ENCODE results near the gene OCA2.
"Not testable (repeated sequence)": the region's sequence is repeated elsewhere in the genome, so short reads cannot be mapped to it uniquely, and the experiment has no call there.

Gene OCA2

DNA sequence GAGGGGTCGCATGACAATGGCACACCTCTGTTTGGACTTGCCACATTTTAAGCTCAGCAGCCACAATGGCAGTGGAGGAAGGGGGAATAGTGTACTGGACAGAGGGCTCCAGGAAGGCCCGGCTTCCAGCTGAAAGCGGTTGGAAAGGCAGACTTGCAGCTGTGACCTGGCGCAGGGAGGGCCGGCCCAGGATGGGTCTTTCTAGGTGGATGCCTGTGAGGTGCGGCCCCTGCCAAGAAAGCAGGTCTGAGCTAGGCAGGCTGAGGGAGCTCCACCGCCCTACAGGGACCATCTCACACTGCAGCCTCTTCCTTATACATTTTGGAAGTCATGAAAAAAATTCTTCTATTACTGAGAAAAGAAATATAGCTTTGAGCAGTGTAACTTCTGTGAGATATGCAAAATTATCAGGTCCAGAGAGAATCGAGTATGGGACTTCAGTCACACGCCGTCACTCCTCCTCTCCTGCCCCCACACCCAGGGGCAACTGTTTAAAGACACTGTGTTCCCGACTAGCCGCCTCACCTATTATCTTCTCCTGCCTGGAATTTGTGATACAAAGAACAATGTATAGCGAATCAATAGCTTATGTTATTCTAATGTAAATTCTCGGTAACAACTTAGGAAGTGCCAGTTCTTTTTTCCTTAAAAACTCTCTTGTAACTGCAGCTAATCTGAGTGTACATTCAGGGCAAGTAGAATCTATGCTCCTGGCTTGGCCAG lies 331.0 kb downstream of the OCA2 start:
- Histone ChIP-seq H3K9me3 (ENCODE audit: severe bottlenecking) (peaks cover 6% of the 10 kb centered on the region), H3K27ac (no peak overlapping the region), H3K27me3 (ENCODE audit: insufficient read depth, low read depth, severe bottlenecking) (no peaks in the 10 kb centered on the region), H3K4me3 (ENCODE audit: low read depth, low read length) (no peak overlapping the region), H3K36me3 (no peaks in the 10 kb centered on the region)
- no peak for DNase-seq
- no peak for TF ChIP-seq CTCF (IDR thresholded peaks at IDR 0.05; ENCODE audit: low read depth, low read length)

GRCh38 chr15:27767430-27767829 lies 331.7 kb downstream of the OCA2 start:
- H3K27me3 ChIP-seq (ENCODE audit: insufficient read depth, low read depth, severe bottlenecking); H3K27ac ChIP-seq; H3K4me3 ChIP-seq (ENCODE audit: low read depth, low read length); H3K9me3 ChIP-seq (ENCODE audit: severe bottlenecking); DNase-seq; H3K36me3 ChIP-seq: not testable (repeated sequence)

- TF ChIP-seq CTCF (IDR thresholded peaks at IDR 0.05; ENCODE audit: low read depth, low read length): no peak
- Histone ChIP-seq H3K36me3 (no peaks in the 10 kb centered on the region), H3K9me3 (ENCODE audit: severe bottlenecking) (peaks cover 6% of the 10 kb centered on the region), H3K4me3 (ENCODE audit: low read depth, low read length) (no peak overlapping the region), H3K27me3 (ENCODE audit: insufficient read depth, low read depth, severe bottlenecking) (no peaks in the 10 kb centered on the region), H3K27ac (no peak overlapping the region)
- DNase-seq: no peak
These were observed 334.8 kb downstream of the OCA2 start for GRCh38 chr15:27764339-27764738.

GRCh38 chr15:27763514-27763913 lies 335.6 kb downstream of the OCA2 start:
- no peaks in the 10 kb centered on the region for H3K36me3 ChIP-seq
- H3K9me3 ChIP-seq (ENCODE audit: severe bottlenecking): peaks cover 6% of the 10 kb centered on the region
- no peak for TF ChIP-seq CTCF (IDR thresholded peaks at IDR 0.05; ENCODE audit: low read depth, low read length)
- H3K4me3 ChIP-seq (ENCODE audit: low read depth, low read length): no peak overlapping the region
- no peaks in the 10 kb centered on the region for H3K27me3 ChIP-seq (ENCODE audit: insufficient read depth, low read depth, severe bottlenecking)
- H3K27ac ChIP-seq: no peak overlapping the region
- no peak for DNase-seq

DNA sequence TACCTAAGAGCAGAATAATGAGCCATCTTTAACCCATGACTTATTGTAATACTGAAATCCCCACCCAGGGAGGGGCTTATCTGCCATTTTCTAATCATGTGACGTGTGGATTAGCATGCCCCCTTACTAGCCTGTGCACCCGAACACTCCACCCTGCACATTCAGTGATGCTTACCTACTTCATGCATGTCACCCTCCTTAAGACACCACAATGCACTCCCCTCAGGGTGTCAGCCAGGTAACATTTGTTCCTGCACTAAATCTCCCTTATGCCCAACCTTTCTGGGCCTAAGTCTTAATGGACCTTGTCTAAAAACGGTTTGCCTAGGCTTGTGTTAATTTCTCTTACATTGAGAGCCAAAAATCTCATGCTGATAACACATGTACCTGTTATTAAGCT lies 336.6 kb downstream of the OCA2 start:
- Histone ChIP-seq H3K27ac (no peak overlapping the region), H3K4me3 (ENCODE audit: low read depth, low read length) (no peak overlapping the region), H3K9me3 (ENCODE audit: severe bottlenecking) (peaks cover 5% of the 10 kb centered on the region), H3K36me3 (no peaks in the 10 kb centered on the region), H3K27me3 (ENCODE audit: insufficient read depth, low read depth, severe bottlenecking) (no peaks in the 10 kb centered on the region)
- no peak for DNase-seq
- no peak for TF ChIP-seq CTCF (IDR thresholded peaks at IDR 0.05; ENCODE audit: low read depth, low read length)

DNA sequence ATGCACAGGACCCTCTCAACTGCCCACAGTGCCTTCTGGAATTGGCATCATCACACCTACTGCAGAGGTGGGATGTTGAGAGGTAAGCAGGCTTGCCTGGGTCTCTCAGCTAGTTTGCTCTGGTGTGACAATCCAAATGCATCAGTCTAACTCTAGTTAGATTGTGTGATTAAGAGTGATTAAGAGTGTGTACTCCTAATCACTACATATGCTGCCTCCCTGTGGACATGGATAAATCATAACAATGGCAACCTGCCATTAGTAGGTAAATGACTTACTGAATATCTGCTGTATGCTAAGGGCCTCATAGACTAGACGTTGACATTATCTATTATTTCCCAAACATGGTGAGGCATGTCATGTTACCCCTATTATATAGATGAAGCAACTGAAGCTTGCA lies 342.1 kb downstream of the OCA2 start:
- Histone ChIP-seq H3K27me3 (ENCODE audit: insufficient read depth, low read depth, severe bottlenecking) (no peaks in the 10 kb centered on the region), H3K9me3 (ENCODE audit: severe bottlenecking) (no peaks in the 10 kb centered on the region), H3K27ac (no peak overlapping the region), H3K4me3 (ENCODE audit: low read depth, low read length) (no peak overlapping the region), H3K36me3 (no peaks in the 10 kb centered on the region)
- DNase-seq: no peak
- TF ChIP-seq CTCF (IDR thresholded peaks at IDR 0.05; ENCODE audit: low read depth, low read length): 0 out of 2 replicates have a peak, but pooled peaks have one; percentile 31
